Adrenal gland (tissue), 12 donors: ENCODE results near the gene GRID1. TPM values are rescaled to one million over a fixed set of nuclear protein-coding genes. Genes with fewer than 3 reads are reported as not detected.

Experiments
- DNase-seq, 7 donors: peaks; one replicate each; pipeline ENCODE4 v3.0.0-alpha.2; 2019 to 2020
- H3K27ac ChIP-seq, 5 donors: fragments of 200-600 bp; sonication (generic) in 4 of 5; 1 replicate in 3 of 5; 2 replicates in 2 of 5; pipeline versions ENCODE4 v1.5.1 to v1.8.0; 2016 to 2020; ENCODE audit warnings: mild to moderate bottlenecking in 1 of 5
- H3K27me3 ChIP-seq: fragments of 200-600 bp; 2 replicates; pipeline ENCODE4 v1.8.0; 2021
- H3K36me3 ChIP-seq, 2 donors: fragments of 200-600 bp; replicated peaks in 1 of 2; 1 replicate in 1 of 2; 2 replicates in 1 of 2; pipeline versions ENCODE4 v1.5.1 to v1.8.0; 2018 to 2022
- H3K4me1 ChIP-seq, 2 donors: fragments of 200-600 bp; replicated peaks in 1 of 2; 1 replicate in 1 of 2; 2 replicates in 1 of 2; pipeline versions ENCODE4 v1.5.1 to v1.8.0; 2018 to 2021
- H3K4me3 ChIP-seq, 4 donors: fragments of 200-600 bp; sonication (generic) in 3 of 4; one replicate each; pipeline ENCODE4 v1.5.1; 2016 to 2018
- H3K9me3 ChIP-seq, 3 donors: fragments of 200-600 bp; sonication (generic) in 1 of 3; replicated peaks in 1 of 3; 1 replicate in 2 of 3; 2 replicates in 1 of 3; pipeline versions ENCODE4 v1.5.1 to v1.8.0; 2016 to 2021
- CTCF ChIP-seq, 6 experiments: fragments of 450-650 bp in 4 of 6; fragments of 200-600 bp in 2 of 6; sonication (generic) in 1 of 6; IDR thresholded peaks; 1 replicate in 5 of 6; 2 replicates in 1 of 6; pipeline versions ENCODE4 v1.5.1 to v1.8.0; 2016 to 2021; ENCODE audit warnings: antibody characterized with exemption in 6 of 6, mild to moderate bottlenecking in 2 of 6, moderate library complexity in 1 of 6
- POLR2A ChIP-seq, 2 donors: fragments of 450-650 bp; IDR thresholded peaks; one replicate each; pipeline ENCODE4 v1.6.1; 2017; ENCODE audit warnings: antibody characterized with exemption in 2 of 2, mild to moderate bottlenecking in 2 of 2, moderate library complexity in 1 of 2
- WGBS, 4 donors: extraction: QIAGEN DNeasy Blood & Tissue Kit in 2 of 4; methylation state at CpG; one replicate each; pipeline versions ENCODE4 v1.1.5 to v1.1.7; 2013 to 2017; 5-methylcytosine and 5-hydroxymethylcytosine counted together
- intact Hi-C, 2 donors: fragments of 100-400 bp; cut with DNase I; formaldehyde crosslinking; loops; one replicate each; pipeline versions ENCODE4 v1.14.1 to v1.15.0; 2022 to 2023
- polyA plus RNA-seq, 3 donors: library from polyadenylated mRNA; stranded (reverse); fragments of 200-250 nt in 2 of 3; fragments of 350-450 nt in 1 of 3; fragmentation: Illumina TruSeq in 1 of 3; extraction: RNeasy Lipid Tissue Mini Kit (QIAGEN cat#74804) in 1 of 3; gene quantifications; one replicate each; pipeline ENCODE4 v1.2.3, GENCODE V29; 2013 to 2014
- total RNA-seq, 9 donors: library from RNA; depleted of rRNA in 4 of 9; stranded (reverse); fragments of >200 nt in 4 of 9; fragments of 120-200 nt in 1 of 9; fragmentation: NEBNext Ultra II Directional in 1 of 9; extraction: Animal tissue kit (Norgen Biotek cat#: 25700) in 1 of 9; gene quantifications; one replicate each; pipeline versions ENCODE4 v1.1.0 to v1.2.4, GENCODE V29; 2013 to 2023
- donor health status: healthy with polysubstance abuse.
- donor health status: Bipolar disorder and iron deficiency.
- donor health status: DM: yes; HTN: yes; CAD: no.
- donor health status: DM: no; HTN: no; CAD: no.
- donor health status: DM: no; HTN: no; CAD: no.
- donor health status: DM: yes; HTN: yes; CAD: no.

GRID1 gene
- total and polyA plus RNA-seq, 12 donors: 2.2 to 8.0 (median 4.1) TPM

GRCh38 chr10:86306628-86307278 lies 59.8 kb downstream of the GRID1 start:
- Histone ChIP-seq H3K36me3 (no peaks in the 10 kb centered on the region), H3K27ac (no peak overlapping the region), H3K9me3 (no peaks in the 10 kb centered on the region), H3K4me3 (no peak overlapping the region), H3K27me3 (no peaks in the 10 kb centered on the region), H3K4me1 (no peaks in the 10 kb centered on the region)
- DNase-seq: peak in 1 of 7 donors; percentile 11
- intact Hi-C loops: no loop called here
- TF ChIP-seq CTCF (IDR thresholded peaks at IDR 0.05) (no peak), POLR2A (IDR thresholded peaks at IDR 0.05) (no peak)
- 33 to 50% (median 45%) methylated on average over 6 of the region's 6 CpGs for WGBS, 4 donors

- Histone ChIP-seq H3K27me3 (no peaks in the 10 kb centered on the region), H3K36me3 (no peaks in the 10 kb centered on the region), H3K4me3 (no peak overlapping the region), H3K9me3 (no peaks in the 10 kb centered on the region), H3K4me1 (no peaks in the 10 kb centered on the region), H3K27ac (no peak overlapping the region)
- no peak for TF ChIP-seq CTCF (IDR thresholded peaks at IDR 0.05)
- TF ChIP-seq POLR2A (IDR thresholded peaks at IDR 0.05): no peak
- WGBS, 4 donors: 50 to 83% (median 78%) methylated on average over 1 of the region's 1 CpG; no CpG with 5 or more reads in 1 of the 4 donors
- DNase-seq: no peak
- intact Hi-C loops: no loop called here
Measured at GRCh38 chr10:86305521-86305920, 61.1 kb downstream of the GRID1 start.

GRCh38 chr10:86304436-86304835 lies 62.2 kb downstream of the GRID1 start:
- DNase-seq: no peak
- no peak for TF ChIP-seq CTCF (IDR thresholded peaks at IDR 0.05)
- TF ChIP-seq POLR2A (IDR thresholded peaks at IDR 0.05): no peak

GRCh38 chr10:86303626-86304025 lies 63.0 kb downstream of the GRID1 start:
- H3K27ac ChIP-seq: no peak overlapping the region
- 75 to 90% (median 78%) methylated on average over 6 of the region's 6 CpGs for WGBS, 4 donors
- intact Hi-C loops: no loop called here
- H3K4me3 ChIP-seq: no peak overlapping the region
- H3K27me3 ChIP-seq: no peaks in the 10 kb centered on the region
- no peak for TF ChIP-seq POLR2A (IDR thresholded peaks at IDR 0.05)
- TF ChIP-seq CTCF (IDR thresholded peaks at IDR 0.05): no peak
- H3K4me1 ChIP-seq: no peaks in the 10 kb centered on the region
- no peaks in the 10 kb centered on the region for H3K36me3 ChIP-seq
- H3K9me3 ChIP-seq: no peaks in the 10 kb centered on the region
- peak in 1 of 7 donors; percentile 30 for DNase-seq

More at GRCh38 chr10:86304436-86304835, 62.2 kb downstream of the GRID1 start:
- Histone ChIP-seq H3K9me3 (no peaks in the 10 kb centered on the region), H3K4me1 (no peaks in the 10 kb centered on the region), H3K4me3 (no peak overlapping the region), H3K27me3 (no peaks in the 10 kb centered on the region), H3K27ac (no peak overlapping the region), H3K36me3 (no peaks in the 10 kb centered on the region)
- 54 to 66% (median 55%) methylated on average over 3 of the region's 3 CpGs for WGBS, 4 donors
- intact Hi-C loops: no loop called here
